ENCODE results near the gene VRK2.

The VRK2 gene

DNA sequence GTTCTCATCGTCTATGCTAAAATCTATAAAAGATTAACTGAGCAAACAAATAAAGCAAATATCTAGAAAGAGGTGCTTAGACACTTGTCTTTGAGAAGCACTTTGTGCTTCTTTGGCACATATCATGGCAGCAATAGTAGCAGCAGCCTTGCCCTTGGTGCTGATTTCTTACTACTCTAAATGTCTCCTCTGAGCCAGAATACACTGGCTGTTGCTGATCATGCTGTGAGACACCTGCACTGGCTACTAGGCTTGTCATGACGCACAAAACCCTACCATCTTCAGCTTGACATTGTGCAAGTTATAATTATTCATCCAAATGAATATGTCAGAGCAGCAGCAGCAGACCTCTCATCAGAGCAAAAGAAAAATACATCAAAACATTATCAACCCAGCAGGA is 147.9 kb downstream of the VRK2 start:
- in situ Hi-C loops (cut with HindIII; ENCODE audit: low sequenced_read_pairs): no loop called here
- DNase-seq (ENCODE audit: low read depth): no peak
- H3K4me3 ChIP-seq (ENCODE audit: low read depth, low read length): no peak overlapping the region
- TF ChIP-seq, protein P1, sequence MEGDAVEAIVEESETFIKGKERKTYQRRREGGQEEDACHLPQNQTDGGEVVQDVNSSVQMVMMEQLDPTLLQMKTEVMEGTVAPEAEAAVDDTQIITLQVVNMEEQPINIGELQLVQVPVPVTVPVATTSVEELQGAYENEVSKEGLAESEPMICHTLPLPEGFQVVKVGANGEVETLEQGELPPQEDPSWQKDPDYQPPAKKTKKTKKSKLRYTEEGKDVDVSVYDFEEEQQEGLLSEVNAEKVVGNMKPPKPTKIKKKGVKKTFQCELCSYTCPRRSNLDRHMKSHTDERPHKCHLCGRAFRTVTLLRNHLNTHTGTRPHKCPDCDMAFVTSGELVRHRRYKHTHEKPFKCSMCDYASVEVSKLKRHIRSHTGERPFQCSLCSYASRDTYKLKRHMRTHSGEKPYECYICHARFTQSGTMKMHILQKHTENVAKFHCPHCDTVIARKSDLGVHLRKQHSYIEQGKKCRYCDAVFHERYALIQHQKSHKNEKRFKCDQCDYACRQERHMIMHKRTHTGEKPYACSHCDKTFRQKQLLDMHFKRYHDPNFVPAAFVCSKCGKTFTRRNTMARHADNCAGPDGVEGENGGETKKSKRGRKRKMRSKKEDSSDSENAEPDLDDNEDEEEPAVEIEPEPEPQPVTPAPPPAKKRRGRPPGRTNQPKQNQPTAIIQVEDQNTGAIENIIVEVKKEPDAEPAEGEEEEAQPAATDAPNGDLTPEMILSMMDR (IDR thresholded peaks at IDR 0.05; ENCODE audit: low read depth, low read length, missing control alignments): no peak

DNA sequence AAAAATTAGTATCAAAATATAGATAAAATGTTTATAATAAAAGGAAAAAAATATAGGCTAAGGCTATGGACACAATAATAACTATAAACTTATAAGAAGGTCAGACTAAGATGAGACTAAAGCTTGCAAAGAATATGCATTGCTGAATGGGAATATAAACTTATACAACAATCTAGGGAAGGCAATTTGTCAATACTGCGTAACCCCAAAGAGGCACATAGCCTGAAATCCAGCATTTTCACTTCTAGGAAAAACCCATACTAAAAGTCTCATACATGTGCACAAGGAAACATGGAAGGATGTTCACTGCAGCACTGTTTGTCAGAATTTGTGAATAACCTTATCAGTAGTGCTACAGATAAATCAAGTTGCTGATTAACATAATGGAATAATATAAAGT is 149.1 kb downstream of the VRK2 start:
- no peak for DNase-seq (ENCODE audit: low read depth)
- no peak overlapping the region for H3K4me3 ChIP-seq (ENCODE audit: low read depth, low read length)
- in situ Hi-C loops (cut with HindIII; ENCODE audit: low sequenced_read_pairs): no loop called here
- TF ChIP-seq, protein P1 (IDR thresholded peaks at IDR 0.05; ENCODE audit: low read depth, low read length, missing control alignments): no peak

DNA sequence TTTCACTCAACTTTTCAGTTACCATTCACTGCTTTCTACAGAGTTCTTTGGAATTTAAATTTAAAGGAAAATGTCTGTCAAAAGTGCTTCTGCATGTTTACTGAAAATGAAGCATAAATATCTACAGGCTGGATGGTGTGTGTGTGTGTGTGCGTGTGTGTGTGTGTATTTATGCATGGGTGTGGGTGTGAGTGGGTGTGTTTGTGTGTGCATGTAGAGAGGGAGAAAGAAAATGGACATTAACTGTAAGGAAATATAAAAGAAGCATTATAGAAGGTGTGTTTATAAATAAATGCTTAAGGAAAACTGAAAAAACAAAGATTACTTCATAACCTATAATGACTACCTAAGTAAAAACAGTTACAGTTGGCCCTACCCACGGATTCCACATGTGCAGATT is 151.3 kb downstream of the VRK2 start:
- in situ Hi-C loops (cut with HindIII; ENCODE audit: low sequenced_read_pairs): no loop called here
- DNase-seq (ENCODE audit: low read depth): no peak
- H3K4me3 ChIP-seq (ENCODE audit: low read depth, low read length): no peak overlapping the region
- TF ChIP-seq, protein P1 (IDR thresholded peaks at IDR 0.05; ENCODE audit: low read depth, low read length, missing control alignments): no peak

DNA sequence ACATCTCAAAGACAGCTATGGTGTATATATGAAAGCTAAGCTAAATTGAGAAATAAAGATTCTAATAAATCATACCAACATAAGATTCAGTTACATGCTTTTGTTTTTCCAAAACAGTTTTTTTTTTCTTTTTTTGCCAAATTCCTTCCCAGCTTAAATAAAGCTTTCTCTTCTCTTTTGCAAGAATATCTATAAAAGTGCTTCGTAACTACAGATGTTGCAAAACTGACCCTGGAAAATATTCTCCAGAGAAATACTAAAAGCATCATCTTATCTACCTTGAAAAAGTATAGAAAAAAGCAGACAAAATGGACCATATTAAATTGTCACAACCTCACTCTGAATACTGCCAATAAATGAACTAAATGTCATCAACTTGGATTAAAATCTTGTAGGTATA is 155.8 kb downstream of the VRK2 start:
- in situ Hi-C loops (cut with HindIII; ENCODE audit: low sequenced_read_pairs): no loop called here
- no peak for DNase-seq (ENCODE audit: low read depth)
- H3K4me3 ChIP-seq (ENCODE audit: low read depth, low read length): no peak overlapping the region
- TF ChIP-seq, protein P1 (IDR thresholded peaks at IDR 0.05; ENCODE audit: low read depth, low read length, missing control alignments): no peak

DNA sequence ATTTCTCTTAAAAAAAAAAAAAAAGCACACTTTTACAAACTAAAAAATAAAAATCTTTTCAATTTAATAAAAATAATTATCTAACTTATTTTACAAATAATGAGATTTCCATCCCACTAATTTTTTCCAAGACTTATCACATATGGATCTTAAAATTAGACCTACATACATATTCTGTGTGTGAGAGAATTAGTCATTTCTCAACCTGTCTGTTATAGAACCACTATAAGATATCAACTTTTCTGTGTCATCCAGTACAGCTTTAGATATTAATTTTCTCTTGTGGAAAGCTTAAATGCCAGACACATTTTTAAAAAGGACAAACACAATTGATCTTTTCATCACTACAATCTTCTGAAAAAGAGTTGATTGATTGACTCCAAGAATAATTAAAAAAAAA is 156.4 kb downstream of the VRK2 start:
- no peak overlapping the region for H3K4me3 ChIP-seq (ENCODE audit: low read depth, low read length)
- no peak for DNase-seq (ENCODE audit: low read depth)
- in situ Hi-C loops (cut with HindIII; ENCODE audit: low sequenced_read_pairs): no loop called here
- TF ChIP-seq, protein P1 (IDR thresholded peaks at IDR 0.05; ENCODE audit: low read depth, low read length, missing control alignments): no peak

DNA sequence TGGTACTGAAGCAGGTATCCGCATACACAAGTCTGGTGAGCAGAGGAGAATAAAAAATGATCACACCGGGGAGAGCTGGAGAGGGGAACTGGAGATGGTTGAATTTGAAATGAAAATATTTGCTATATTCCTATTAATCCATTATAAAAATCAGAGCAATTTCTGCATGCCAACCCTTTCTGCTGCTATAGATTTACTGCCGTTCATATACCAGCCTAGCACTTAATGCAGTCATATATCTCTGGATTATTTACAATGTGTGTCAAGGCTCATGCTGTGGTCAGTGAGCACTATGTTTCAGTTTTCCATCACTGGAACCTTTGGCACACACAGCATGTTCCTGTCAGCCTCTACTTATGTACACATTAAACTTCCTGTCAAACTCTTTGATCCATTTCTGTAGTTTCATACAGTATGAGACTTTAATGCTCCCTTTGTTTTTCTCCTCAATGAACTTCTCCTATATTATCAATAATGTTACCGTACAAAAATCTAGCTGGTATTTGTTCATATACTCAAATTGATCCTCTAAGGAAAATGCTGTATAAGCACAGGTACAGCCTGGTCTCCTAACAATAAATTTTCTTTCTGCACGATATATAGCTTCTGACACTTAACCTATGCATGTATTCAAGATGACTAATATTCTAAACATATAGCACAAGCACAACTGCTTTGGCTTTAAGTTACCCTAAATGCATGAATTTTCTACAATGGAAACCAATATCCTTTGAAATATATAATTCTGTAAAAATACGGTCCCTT is 157.8 kb downstream of the VRK2 start:
- DNase-seq (ENCODE audit: low read depth): no peak
- H3K4me3 ChIP-seq (ENCODE audit: low read depth, low read length): no peak overlapping the region
- in situ Hi-C loops (cut with HindIII; ENCODE audit: low sequenced_read_pairs): no loop called here
- TF ChIP-seq, protein P1 (IDR thresholded peaks at IDR 0.05; ENCODE audit: low read depth, low read length, missing control alignments): no peak

All from astrocyte of the cerebellum (primary cell).